Hepatocyte (in vitro differentiated cells): ENCODE measurements around the gene PDCD5.

Source experiments
- CTCF ChIP-seq: fragments of 200-600 bp; sonication (generic); IDR thresholded peaks from 2 replicates; pipeline ENCODE4 v1.5.1; 2016; ENCODE audit warnings: antibody characterized with exemption, mild to moderate bottlenecking; ENCODE audit not compliant: poor library complexity
- EZH2 ChIP-seq: fragments of 200-600 bp; sonication (generic); IDR thresholded peaks from 2 replicates; pipeline ENCODE4 v1.6.1; 2016; ENCODE audit warnings: antibody characterized with exemption, mild to moderate bottlenecking, borderline replicate concordance

GRCh38 chr19:32614916-32615315, 33.9 kb downstream of the PDCD5 start:
- TF ChIP-seq CTCF = no peak
- no peak for TF ChIP-seq EZH2
